OCI-LY3 (cell line): ENCODE results near the gene CDH1.

Experiments used
- EZH2phosphoT487 ChIP-seq: fragments of 200-600 bp; shearing (Covaris generic); IDR thresholded peaks from 2 replicates; pipeline ENCODE4 v1.6.1; 2018; ENCODE audit warnings: antibody characterized with exemption, mixed run types, low read depth
- TF ChIP-seq, protein P1 (sequence below): fragments of 200-600, 300-600 bp; sonication (generic); IDR thresholded peaks from 2 replicates; pipeline ENCODE4 v1.5.1; 2014; ENCODE audit warnings: antibody characterized with exemption, low read length, low read depth

DNA sequence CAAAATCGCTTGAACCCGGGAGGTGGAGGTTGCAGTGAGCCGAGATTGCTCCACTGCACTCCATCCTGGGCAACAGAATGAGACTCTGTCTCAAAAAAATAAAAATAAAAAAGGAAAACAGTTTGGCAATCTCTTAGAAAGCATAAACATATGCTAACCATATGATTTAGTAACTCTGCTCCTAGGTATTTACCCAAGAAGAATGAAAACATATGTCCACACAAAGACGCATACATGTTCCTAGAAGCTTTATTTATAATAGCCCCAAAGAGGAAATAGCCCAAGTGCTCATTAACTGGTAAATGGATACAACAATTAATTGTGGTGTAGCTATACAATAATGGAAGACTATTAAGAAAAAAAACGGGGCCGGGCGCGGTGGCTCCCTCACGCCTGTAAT, 18.5 kb upstream of the CDH1 start:
- TF ChIP-seq, protein P1, sequence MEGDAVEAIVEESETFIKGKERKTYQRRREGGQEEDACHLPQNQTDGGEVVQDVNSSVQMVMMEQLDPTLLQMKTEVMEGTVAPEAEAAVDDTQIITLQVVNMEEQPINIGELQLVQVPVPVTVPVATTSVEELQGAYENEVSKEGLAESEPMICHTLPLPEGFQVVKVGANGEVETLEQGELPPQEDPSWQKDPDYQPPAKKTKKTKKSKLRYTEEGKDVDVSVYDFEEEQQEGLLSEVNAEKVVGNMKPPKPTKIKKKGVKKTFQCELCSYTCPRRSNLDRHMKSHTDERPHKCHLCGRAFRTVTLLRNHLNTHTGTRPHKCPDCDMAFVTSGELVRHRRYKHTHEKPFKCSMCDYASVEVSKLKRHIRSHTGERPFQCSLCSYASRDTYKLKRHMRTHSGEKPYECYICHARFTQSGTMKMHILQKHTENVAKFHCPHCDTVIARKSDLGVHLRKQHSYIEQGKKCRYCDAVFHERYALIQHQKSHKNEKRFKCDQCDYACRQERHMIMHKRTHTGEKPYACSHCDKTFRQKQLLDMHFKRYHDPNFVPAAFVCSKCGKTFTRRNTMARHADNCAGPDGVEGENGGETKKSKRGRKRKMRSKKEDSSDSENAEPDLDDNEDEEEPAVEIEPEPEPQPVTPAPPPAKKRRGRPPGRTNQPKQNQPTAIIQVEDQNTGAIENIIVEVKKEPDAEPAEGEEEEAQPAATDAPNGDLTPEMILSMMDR: no peak
- TF ChIP-seq EZH2phosphoT487: no peak
